Effector memory CD4-positive, alpha-beta T cell (primary cell): ENCODE results near the gene GALNT7.

Source experiments
- DNase-seq, 3 donors: peaks; one replicate each; pipeline ENCODE4 v3.0.0-alpha.2; 2020
- H3K27ac ChIP-seq: 2 replicates; pipeline ENCODE4 v1.7.0; 2013; ENCODE audit warnings: mild to moderate bottlenecking, low read length, moderate library complexity; ENCODE audit not compliant: insufficient read depth, poor library complexity, severe bottlenecking
- H3K27me3 ChIP-seq: replicated peaks from 2 replicates; pipeline ENCODE4 v1.7.0; 2013; ENCODE audit warnings: mild to moderate bottlenecking, low read length; ENCODE audit not compliant: insufficient read depth, control insufficient read depth, poor library complexity, severe bottlenecking
- H3K36me3 ChIP-seq: 2 replicates; pipeline ENCODE4 v1.7.0; 2013; ENCODE audit warnings: mild to moderate bottlenecking, low read length, moderate library complexity; ENCODE audit not compliant: control insufficient read depth, insufficient read depth
- H3K4me1 ChIP-seq: 2 replicates; pipeline ENCODE4 v1.7.0; 2013; ENCODE audit warnings: low read length, mild to moderate bottlenecking; ENCODE audit not compliant: control insufficient read depth, insufficient read depth, poor library complexity, severe bottlenecking
- H3K4me3 ChIP-seq: 2 replicates; pipeline ENCODE4 v1.7.0; 2013; ENCODE audit warnings: low read length, low read depth, mild to moderate bottlenecking; ENCODE audit not compliant: insufficient read depth, poor library complexity, severe bottlenecking
- H3K9me3 ChIP-seq: 2 replicates; pipeline ENCODE4 v1.7.0; 2013; ENCODE audit warnings: mild to moderate bottlenecking, low read length, moderate library complexity; ENCODE audit not compliant: control insufficient read depth

GALNT7 gene

GRCh38 chr4:173135241-173135847 lies 33.3 kb upstream of the GALNT7 start:
- no peaks in the 10 kb centered on the region for H3K4me1 ChIP-seq
- no peak overlapping the region for H3K27ac ChIP-seq
- H3K27me3 ChIP-seq = no peaks in the 10 kb centered on the region
- H3K9me3 ChIP-seq = no peaks in the 10 kb centered on the region
- no peak overlapping the region for H3K4me3 ChIP-seq
- no peaks in the 10 kb centered on the region for H3K36me3 ChIP-seq
- no peak for DNase-seq

- H3K4me3 ChIP-seq = no peak overlapping the region
- H3K4me1 ChIP-seq = no peaks in the 10 kb centered on the region
- H3K27ac ChIP-seq = no peak overlapping the region
- no peaks in the 10 kb centered on the region for H3K9me3 ChIP-seq
- DNase-seq = no peak
- no peaks in the 10 kb centered on the region for H3K27me3 ChIP-seq
- H3K36me3 ChIP-seq = no peaks in the 10 kb centered on the region
Observed at GRCh38 chr4:173138624-173139023, 30.0 kb upstream of the GALNT7 start.

DNA sequence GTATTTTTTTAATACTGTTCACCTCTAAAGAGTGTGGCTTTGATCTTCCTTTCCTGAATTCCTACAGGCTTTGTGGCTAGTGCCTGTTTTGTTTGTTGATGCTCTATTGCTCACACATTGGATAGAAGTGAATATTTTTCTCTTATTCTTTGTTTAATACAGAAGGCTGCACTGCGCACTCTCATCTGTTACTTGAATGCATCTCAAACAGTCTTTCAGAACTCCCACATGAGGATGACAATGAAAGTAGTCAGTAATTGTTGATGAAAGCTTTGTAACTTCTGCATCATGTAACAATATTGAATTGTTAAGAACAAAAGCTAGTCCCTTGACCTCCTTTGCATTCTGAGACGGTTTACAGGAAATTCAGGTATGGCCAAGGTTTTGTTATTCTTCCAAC lies 29.1 kb upstream of the GALNT7 start:
- Histone ChIP-seq H3K4me1 (no peaks in the 10 kb centered on the region), H3K27ac (no peak overlapping the region), H3K27me3 (no peaks in the 10 kb centered on the region), H3K36me3 (no peaks in the 10 kb centered on the region), H3K9me3 (no peaks in the 10 kb centered on the region), H3K4me3 (no peak overlapping the region)
- DNase-seq = no peak

GRCh38 chr4:173145131-173145530 lies 23.5 kb upstream of the GALNT7 start:
- Histone ChIP-seq H3K4me1 (no peaks in the 10 kb centered on the region), H3K9me3 (no peaks in the 10 kb centered on the region), H3K27ac (no peak overlapping the region), H3K27me3 (no peaks in the 10 kb centered on the region), H3K4me3 (no peak overlapping the region), H3K36me3 (no peaks in the 10 kb centered on the region)
- no peak for DNase-seq

GRCh38 chr4:173146456-173146855 lies 22.2 kb upstream of the GALNT7 start:
- no peaks in the 10 kb centered on the region for H3K36me3 ChIP-seq
- DNase-seq = no peak
- H3K4me3 ChIP-seq = no peak overlapping the region
- H3K27ac ChIP-seq = no peak overlapping the region
- H3K4me1 ChIP-seq = no peaks in the 10 kb centered on the region
- no peaks in the 10 kb centered on the region for H3K27me3 ChIP-seq
- H3K9me3 ChIP-seq = no peaks in the 10 kb centered on the region

DNA sequence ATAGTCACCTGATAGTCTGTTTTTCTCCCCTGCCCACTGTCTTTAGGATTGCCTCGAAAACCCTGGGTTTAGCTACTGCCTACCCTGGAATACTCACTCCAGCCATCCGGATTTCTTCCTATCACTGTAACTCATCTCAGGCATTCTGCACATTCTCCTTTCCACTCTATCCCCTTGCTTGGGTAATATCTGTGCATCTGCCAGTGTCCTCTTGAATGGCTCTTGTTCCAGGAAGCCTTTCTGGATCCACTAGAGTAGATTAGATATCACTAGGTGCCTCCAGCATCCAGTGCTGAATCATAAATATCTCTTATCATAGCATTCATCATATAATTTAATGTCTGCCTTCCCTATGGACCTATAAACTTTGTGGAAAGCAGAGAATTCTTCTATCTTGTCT lies 17.1 kb upstream of the GALNT7 start:
- no peaks in the 10 kb centered on the region for H3K36me3 ChIP-seq
- no peaks in the 10 kb centered on the region for H3K27me3 ChIP-seq
- no peak overlapping the region for H3K27ac ChIP-seq
- H3K4me3 ChIP-seq = no peak overlapping the region
- no peaks in the 10 kb centered on the region for H3K9me3 ChIP-seq
- H3K4me1 ChIP-seq = no peaks in the 10 kb centered on the region
- DNase-seq = no peak

- no peak overlapping the region for H3K4me3 ChIP-seq
- H3K27ac ChIP-seq = no peak overlapping the region
- no peaks in the 10 kb centered on the region for H3K27me3 ChIP-seq
- H3K36me3 ChIP-seq = no peaks in the 10 kb centered on the region
- H3K4me1 ChIP-seq = no peaks in the 10 kb centered on the region
- H3K9me3 ChIP-seq = no peaks in the 10 kb centered on the region
- no peak for DNase-seq
Observed at GRCh38 chr4:173152104-173152503, 16.5 kb upstream of the GALNT7 start.

- no peaks in the 10 kb centered on the region for H3K4me1 ChIP-seq
- H3K27ac ChIP-seq = no peak overlapping the region
- H3K9me3 ChIP-seq = no peaks in the 10 kb centered on the region
- no peaks in the 10 kb centered on the region for H3K27me3 ChIP-seq
- DNase-seq = no peak
- H3K4me3 ChIP-seq = no peak overlapping the region
- H3K36me3 ChIP-seq = no peaks in the 10 kb centered on the region
Observed at GRCh38 chr4:173153445-173153844, 15.2 kb upstream of the GALNT7 start.

- no peak overlapping the region for H3K27ac ChIP-seq
- H3K4me1 ChIP-seq = no peaks in the 10 kb centered on the region
- no peaks in the 10 kb centered on the region for H3K9me3 ChIP-seq
- no peaks in the 10 kb centered on the region for H3K36me3 ChIP-seq
- H3K4me3 ChIP-seq = no peak overlapping the region
- DNase-seq = no peak
- H3K27me3 ChIP-seq = no peaks in the 10 kb centered on the region
Observed at GRCh38 chr4:173159791-173160190, 8.8 kb upstream of the GALNT7 start.

- no peaks in the 10 kb centered on the region for H3K4me1 ChIP-seq
- no peak overlapping the region for H3K4me3 ChIP-seq
- H3K27me3 ChIP-seq = no peaks in the 10 kb centered on the region
- H3K27ac ChIP-seq = no peak overlapping the region
- no peaks in the 10 kb centered on the region for H3K9me3 ChIP-seq
- DNase-seq = no peak
- H3K36me3 ChIP-seq = no peaks in the 10 kb centered on the region
Observed at GRCh38 chr4:173160871-173161270, 7.7 kb upstream of the GALNT7 start.
